Measurements from ENCODE around the gene STRBP. TPM values are rescaled to one million over a fixed set of nuclear protein-coding genes. Genes with fewer than 3 reads are reported as not detected.

STRBP gene
- 64.0 TPM for polyA plus RNA-seq (2013, experiment 1 of 4)
- 62.6 TPM for polyA plus RNA-seq (2013, experiment 2 of 4)
- 51.2 TPM for polyA plus RNA-seq (2013, experiment 3 of 4)
- 52.3 TPM for polyA plus RNA-seq (2013, experiment 4 of 4)

DNA sequence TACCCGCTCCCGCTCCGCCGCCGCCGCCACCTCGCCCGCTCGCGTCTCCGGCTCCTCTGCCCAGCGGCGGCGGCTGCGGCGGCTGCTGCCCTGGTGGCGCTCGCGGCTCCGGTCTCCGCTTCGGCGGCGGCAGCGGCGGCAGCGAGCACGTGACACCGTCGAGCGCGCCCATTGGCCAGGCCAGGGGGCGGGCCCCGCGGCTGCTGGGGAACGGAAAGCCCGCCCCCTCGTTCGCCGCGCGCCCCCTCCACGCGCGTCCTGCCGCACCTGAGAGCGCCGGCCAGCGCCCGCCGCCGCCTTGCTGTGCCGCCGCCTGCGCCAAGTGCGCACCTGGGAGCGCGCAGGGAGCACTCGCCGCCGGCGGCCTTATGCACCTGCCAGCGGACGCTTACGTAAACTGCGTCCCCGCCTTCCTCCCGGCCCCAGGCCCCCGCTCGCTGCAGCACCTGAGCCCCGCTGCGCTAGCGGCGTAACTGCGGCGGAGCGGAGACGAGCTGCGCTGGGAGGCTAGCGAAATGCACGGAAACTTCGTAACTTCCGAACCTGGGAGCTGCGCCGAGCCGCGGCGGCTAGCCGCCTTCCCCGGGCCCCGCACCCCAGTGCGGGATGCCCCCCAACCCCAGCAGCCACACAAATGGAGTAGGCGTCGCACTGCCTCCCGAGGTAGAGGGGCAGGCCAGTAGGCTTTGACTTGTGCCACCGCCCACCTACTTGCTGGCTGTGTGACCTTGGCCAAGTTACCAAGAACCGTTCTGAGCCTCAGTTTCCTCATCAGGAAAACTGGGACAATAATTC, at the start of gene STRBP:
TSS of gene STRBP (minus strand) at position 122 of the 795 bp plus-strand sequence. CDS start 84,452 bp downstream, outside the sequence.
- 1% methylated on average over 97 of the region's 97 CpGs for WGBS, 2 experiments
- H3K9me3 ChIP-seq (ENCODE audit: control insufficient read depth, low read length), result no peaks in the 10 kb centered on the region
- H3K4me1 ChIP-seq (ENCODE audit: control insufficient read depth, insufficient read depth, low read length), result peaks cover 16% of the 10 kb centered on the region
- no peaks in the 10 kb centered on the region for H3K36me3 ChIP-seq (ENCODE audit: control insufficient read depth, insufficient read depth, low read length)
- no peak within 1 kb of the TSS for H3K27ac ChIP-seq (ENCODE audit: insufficient read depth, low read depth, low read length, poor library complexity, severe bottlenecking)
- peak within 1 kb of the TSS; percentile 79 for H3K4me3 ChIP-seq (ENCODE audit: insufficient read depth, low read depth, low read length)
- H3K27me3 ChIP-seq (ENCODE audit: control insufficient read depth, insufficient read depth, low read length, poor library complexity, severe bottlenecking), result peaks cover 21% of the 10 kb centered on the region

DNA sequence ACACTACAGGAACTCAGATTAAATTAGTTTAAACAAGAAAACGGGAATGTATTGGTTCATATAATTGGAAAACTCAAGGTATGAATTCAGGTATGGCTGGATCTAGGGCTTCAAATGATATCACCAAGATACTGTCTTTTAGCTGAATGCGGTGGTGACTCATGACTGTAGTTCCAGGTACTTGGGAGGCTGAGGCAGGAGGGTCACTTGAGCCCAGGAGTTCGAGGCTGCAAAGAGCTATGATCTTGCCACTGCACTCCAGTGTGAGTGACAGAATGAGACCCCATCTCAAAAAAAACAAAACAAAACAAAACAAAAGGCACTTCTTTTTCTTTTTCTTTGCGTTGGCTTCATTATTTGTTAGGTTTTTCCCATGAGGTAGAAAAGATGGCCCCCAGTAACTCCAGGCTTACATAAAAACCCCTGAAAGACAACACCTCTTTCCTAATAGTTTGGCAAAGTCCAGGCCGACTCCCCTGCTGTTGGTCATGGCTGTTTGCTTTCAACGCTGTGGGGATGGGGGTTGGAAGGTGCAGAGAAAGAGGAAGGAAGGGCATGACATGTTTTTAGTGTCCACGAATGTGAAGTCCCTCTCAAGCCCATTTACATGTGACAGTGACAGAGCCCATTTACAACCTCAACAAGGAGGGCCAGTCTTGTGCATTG, 47.8 kb upstream of the STRBP start:
- no peak overlapping the region for H3K4me3 ChIP-seq (ENCODE audit: insufficient read depth, low read depth, low read length)
- no peaks in the 10 kb centered on the region for H3K27me3 ChIP-seq (ENCODE audit: control insufficient read depth, insufficient read depth, low read length, poor library complexity, severe bottlenecking)
- no peaks in the 10 kb centered on the region for H3K4me1 ChIP-seq (ENCODE audit: control insufficient read depth, insufficient read depth, low read length)
- H3K36me3 ChIP-seq (ENCODE audit: control insufficient read depth, insufficient read depth, low read length), result no peaks in the 10 kb centered on the region
- no peak overlapping the region for H3K27ac ChIP-seq (ENCODE audit: insufficient read depth, low read depth, low read length, poor library complexity, severe bottlenecking)
- WGBS, 2 experiments, result 82 to 83% methylated on average over 7 of the region's 7 CpGs
- H3K9me3 ChIP-seq (ENCODE audit: control insufficient read depth, low read length), result no peaks in the 10 kb centered on the region

DNA sequence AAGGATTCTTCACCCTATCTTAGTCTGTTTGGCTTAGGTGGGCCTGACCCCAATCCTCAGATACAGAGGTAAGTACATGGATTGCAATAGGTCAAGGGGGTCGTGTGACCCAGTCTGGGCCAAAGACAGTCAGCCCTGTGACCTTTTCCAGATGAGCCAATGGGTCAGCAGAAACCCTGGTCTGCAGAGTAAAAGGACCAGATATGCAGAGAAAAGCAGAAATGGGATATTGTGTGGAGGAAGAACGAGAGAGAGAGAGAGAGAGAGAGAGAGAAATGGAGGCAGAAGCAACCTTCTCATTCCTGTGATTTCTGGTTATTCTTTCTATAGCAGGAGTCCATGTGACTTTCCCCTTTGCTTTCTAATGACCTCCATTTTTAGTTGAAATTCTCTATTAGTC, 47.2 kb upstream of the STRBP start:
- H3K4me1 ChIP-seq (ENCODE audit: control insufficient read depth, insufficient read depth, low read length), result no peaks in the 10 kb centered on the region
- no peak overlapping the region for H3K4me3 ChIP-seq (ENCODE audit: insufficient read depth, low read depth, low read length)
- H3K36me3 ChIP-seq (ENCODE audit: control insufficient read depth, insufficient read depth, low read length), result no peaks in the 10 kb centered on the region
- no peaks in the 10 kb centered on the region for H3K9me3 ChIP-seq (ENCODE audit: control insufficient read depth, low read length)
- 87 to 95% methylated on average over 2 of the region's 2 CpGs for WGBS, 2 experiments
- no peak overlapping the region for H3K27ac ChIP-seq (ENCODE audit: insufficient read depth, low read depth, low read length, poor library complexity, severe bottlenecking)
- H3K27me3 ChIP-seq (ENCODE audit: control insufficient read depth, insufficient read depth, low read length, poor library complexity, severe bottlenecking), result no peaks in the 10 kb centered on the region

DNA sequence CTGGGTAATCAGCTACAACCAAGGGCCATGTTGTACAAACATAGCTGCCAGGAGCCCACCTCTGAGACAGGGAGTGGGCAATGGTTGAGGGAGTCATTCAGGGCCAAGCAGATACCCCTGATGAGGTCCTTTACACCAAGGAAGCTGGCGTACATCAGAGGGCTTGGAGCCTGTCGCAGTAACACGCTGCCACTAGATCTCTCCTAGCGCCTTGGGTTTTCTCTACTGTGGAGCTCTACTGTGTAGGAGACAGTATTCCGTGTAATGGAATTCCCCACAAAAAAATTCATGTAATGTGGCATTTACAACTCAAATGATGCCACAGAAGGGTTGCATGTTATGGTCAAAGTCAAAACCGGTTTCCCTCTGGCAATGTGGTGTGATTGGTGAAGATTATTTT, 46.2 kb upstream of the STRBP start:
- H3K9me3 ChIP-seq (ENCODE audit: control insufficient read depth, low read length), result no peaks in the 10 kb centered on the region
- H3K27ac ChIP-seq (ENCODE audit: insufficient read depth, low read depth, low read length, poor library complexity, severe bottlenecking), result no peak overlapping the region
- no peaks in the 10 kb centered on the region for H3K4me1 ChIP-seq (ENCODE audit: control insufficient read depth, insufficient read depth, low read length)
- H3K27me3 ChIP-seq (ENCODE audit: control insufficient read depth, insufficient read depth, low read length, poor library complexity, severe bottlenecking), result no peaks in the 10 kb centered on the region
- 94 to 99% methylated on average over 6 of the region's 6 CpGs for WGBS, 2 experiments
- H3K4me3 ChIP-seq (ENCODE audit: insufficient read depth, low read depth, low read length), result no peak overlapping the region
- H3K36me3 ChIP-seq (ENCODE audit: control insufficient read depth, insufficient read depth, low read length), result no peaks in the 10 kb centered on the region

- 79 to 81% methylated on average over 4 of the region's 4 CpGs for WGBS, 2 experiments
- Histone ChIP-seq H3K4me1 (ENCODE audit: control insufficient read depth, insufficient read depth, low read length) (no peaks in the 10 kb centered on the region), H3K27ac (ENCODE audit: insufficient read depth, low read depth, low read length, poor library complexity, severe bottlenecking) (no peak overlapping the region), H3K9me3 (ENCODE audit: control insufficient read depth, low read length) (no peaks in the 10 kb centered on the region), H3K27me3 (ENCODE audit: control insufficient read depth, insufficient read depth, low read length, poor library complexity, severe bottlenecking) (no peaks in the 10 kb centered on the region), H3K36me3 (ENCODE audit: control insufficient read depth, insufficient read depth, low read length) (no peaks in the 10 kb centered on the region), H3K4me3 (ENCODE audit: insufficient read depth, low read depth, low read length) (no peak overlapping the region)
Measured at GRCh38 chr9:123312306-123312877, 44.0 kb upstream of the STRBP start.

GRCh38 chr9:123311250-123311752, 42.9 kb upstream of the STRBP start:
- no peak overlapping the region for H3K27ac ChIP-seq (ENCODE audit: insufficient read depth, low read depth, low read length, poor library complexity, severe bottlenecking)
- 94 to 95% methylated on average over 9 of the region's 9 CpGs for WGBS, 2 experiments
- no peaks in the 10 kb centered on the region for H3K4me1 ChIP-seq (ENCODE audit: control insufficient read depth, insufficient read depth, low read length)
- no peaks in the 10 kb centered on the region for H3K9me3 ChIP-seq (ENCODE audit: control insufficient read depth, low read length)
- no peaks in the 10 kb centered on the region for H3K27me3 ChIP-seq (ENCODE audit: control insufficient read depth, insufficient read depth, low read length, poor library complexity, severe bottlenecking)
- no peak overlapping the region for H3K4me3 ChIP-seq (ENCODE audit: insufficient read depth, low read depth, low read length)
- H3K36me3 ChIP-seq (ENCODE audit: control insufficient read depth, insufficient read depth, low read length), result no peaks in the 10 kb centered on the region

DNA sequence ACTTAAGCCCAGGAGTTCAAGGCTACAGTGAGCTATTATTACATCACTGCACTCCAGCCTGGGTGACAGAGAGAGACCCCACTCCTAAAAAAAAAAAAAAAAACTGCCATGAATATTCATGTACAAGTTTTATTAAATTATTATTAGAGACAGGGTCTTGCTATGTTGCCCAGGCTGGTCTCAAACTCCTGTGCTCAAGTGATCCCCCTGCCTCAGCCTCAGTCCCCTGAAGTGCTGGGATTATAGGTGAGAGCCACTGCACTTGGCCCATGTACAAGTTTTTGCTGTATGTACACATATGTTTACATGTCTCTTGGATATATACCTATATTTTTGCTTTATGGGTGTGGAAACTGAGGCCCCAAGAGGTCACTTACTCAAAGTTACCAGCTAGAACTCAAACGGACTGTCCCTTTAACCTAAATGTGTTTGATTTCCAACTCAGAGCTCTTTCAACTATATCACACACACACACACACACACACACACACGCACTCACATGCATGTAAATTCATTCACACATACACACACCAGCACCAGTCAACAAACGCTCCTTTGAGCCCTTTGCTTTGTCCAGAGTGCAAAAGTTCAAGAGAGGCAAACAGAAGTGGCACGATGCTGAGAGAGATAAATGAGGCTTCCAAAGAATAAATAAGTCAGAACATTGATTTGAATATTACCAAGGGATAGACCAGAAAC, 42.3 kb upstream of the STRBP start:
- Histone ChIP-seq H3K36me3 (ENCODE audit: control insufficient read depth, insufficient read depth, low read length) (no peaks in the 10 kb centered on the region), H3K4me3 (ENCODE audit: insufficient read depth, low read depth, low read length) (no peak overlapping the region), H3K9me3 (ENCODE audit: control insufficient read depth, low read length) (no peaks in the 10 kb centered on the region), H3K27ac (ENCODE audit: insufficient read depth, low read depth, low read length, poor library complexity, severe bottlenecking) (no peak overlapping the region), H3K4me1 (ENCODE audit: control insufficient read depth, insufficient read depth, low read length) (no peaks in the 10 kb centered on the region), H3K27me3 (ENCODE audit: control insufficient read depth, insufficient read depth, low read length, poor library complexity, severe bottlenecking) (no peaks in the 10 kb centered on the region)
- 86 to 90% methylated on average over 4 of the region's 4 CpGs for WGBS, 2 experiments

GRCh38 chr9:123309611-123310010, 41.2 kb upstream of the STRBP start:
- H3K4me1 ChIP-seq (ENCODE audit: control insufficient read depth, insufficient read depth, low read length), result peaks cover 5% of the 10 kb centered on the region
- H3K4me3 ChIP-seq (ENCODE audit: insufficient read depth, low read depth, low read length), result no peak overlapping the region
- WGBS, 2 experiments, result 87 to 100% methylated on average over 1 of the region's 1 CpG
- no peak overlapping the region for H3K27ac ChIP-seq (ENCODE audit: insufficient read depth, low read depth, low read length, poor library complexity, severe bottlenecking)
- no peaks in the 10 kb centered on the region for H3K36me3 ChIP-seq (ENCODE audit: control insufficient read depth, insufficient read depth, low read length)
- no peaks in the 10 kb centered on the region for H3K27me3 ChIP-seq (ENCODE audit: control insufficient read depth, insufficient read depth, low read length, poor library complexity, severe bottlenecking)
- no peaks in the 10 kb centered on the region for H3K9me3 ChIP-seq (ENCODE audit: control insufficient read depth, low read length)

DNA sequence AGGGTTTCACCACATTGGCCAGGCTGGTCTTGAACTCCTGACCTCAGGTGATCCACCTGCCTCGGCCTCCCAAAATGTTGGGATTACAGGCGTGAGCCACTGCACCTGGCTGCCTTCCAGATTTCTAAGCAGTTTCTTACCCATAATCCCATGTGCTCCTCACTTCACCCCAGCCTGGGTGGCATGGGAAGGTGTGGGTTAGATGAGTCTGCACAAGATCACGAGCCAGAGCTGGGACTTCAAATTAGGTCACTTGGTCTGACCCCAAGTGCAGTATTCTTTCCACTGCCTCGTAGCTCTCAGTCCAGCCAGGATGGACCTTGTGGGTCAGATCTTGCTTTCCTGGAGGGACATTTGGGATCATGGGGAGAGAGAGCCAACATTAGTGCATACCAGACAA, 37.5 kb upstream of the STRBP start:
- Histone ChIP-seq H3K4me3 (ENCODE audit: insufficient read depth, low read depth, low read length) (no peak overlapping the region), H3K27ac (ENCODE audit: insufficient read depth, low read depth, low read length, poor library complexity, severe bottlenecking) (no peak overlapping the region), H3K4me1 (ENCODE audit: control insufficient read depth, insufficient read depth, low read length) (peaks cover 5% of the 10 kb centered on the region), H3K36me3 (ENCODE audit: control insufficient read depth, insufficient read depth, low read length) (no peaks in the 10 kb centered on the region), H3K27me3 (ENCODE audit: control insufficient read depth, insufficient read depth, low read length, poor library complexity, severe bottlenecking) (no peaks in the 10 kb centered on the region), H3K9me3 (ENCODE audit: control insufficient read depth, low read length) (no peaks in the 10 kb centered on the region)
- 79 to 85% methylated on average over 4 of the region's 4 CpGs for WGBS, 2 experiments

All from ectodermal cell (in vitro differentiated cells).